ENCODE data around the gene EFEMP1.

Gene EFEMP1

GRCh38 chr2:55947752-55948151 is 24.2 kb upstream of the EFEMP1 start:
- H3K36me3 ChIP-seq (ENCODE audit: insufficient read depth, low read length), result no peaks in the 10 kb centered on the region
- H3K9ac ChIP-seq (ENCODE audit: insufficient read length), result no peak overlapping the region
- H3K4me3 ChIP-seq, result no peak overlapping the region
- H3K9me3 ChIP-seq (ENCODE audit: low read depth, low read length), result no peaks in the 10 kb centered on the region
- no peak for DNase-seq (ENCODE audit: low read depth, low spot score)
- TF ChIP-seq FOXP2 (optimal IDR thresholded peaks at IDR 0.05; ENCODE audit: control extremely low read depth, extremely low read length, insufficient read depth) (no peak), EZH2 (IDR thresholded peaks at IDR 0.05) (no peak), POLR2AphosphoS5 (IDR thresholded peaks at IDR 0.05; ENCODE audit: borderline replicate concordance, low read depth, low read length) (no peak)
- H3K27ac ChIP-seq, result no peak overlapping the region

GRCh38 chr2:55946793-55947192 is 23.2 kb upstream of the EFEMP1 start:
- no peaks in the 10 kb centered on the region for H3K36me3 ChIP-seq (ENCODE audit: insufficient read depth, low read length)
- TF ChIP-seq EZH2 (IDR thresholded peaks at IDR 0.05), result no peak
- TF ChIP-seq POLR2AphosphoS5 (IDR thresholded peaks at IDR 0.05; ENCODE audit: borderline replicate concordance, low read depth, low read length), result no peak
- TF ChIP-seq FOXP2 (optimal IDR thresholded peaks at IDR 0.05; ENCODE audit: control extremely low read depth, extremely low read length, insufficient read depth), result no peak
- H3K9me3 ChIP-seq (ENCODE audit: low read depth, low read length), result no peaks in the 10 kb centered on the region
- DNase-seq (ENCODE audit: low read depth, low spot score), result no peak
- H3K27ac ChIP-seq, result no peak overlapping the region
- H3K4me3 ChIP-seq, result no peak overlapping the region
- no peak overlapping the region for H3K9ac ChIP-seq (ENCODE audit: insufficient read length)

- Histone ChIP-seq H3K4me3 (no peak overlapping the region), H3K36me3 (ENCODE audit: insufficient read depth, low read length) (no peaks in the 10 kb centered on the region), H3K9me3 (ENCODE audit: low read depth, low read length) (no peaks in the 10 kb centered on the region), H3K27ac (no peak overlapping the region), H3K9ac (ENCODE audit: insufficient read length) (no peak overlapping the region)
- no peak for TF ChIP-seq POLR2AphosphoS5 (IDR thresholded peaks at IDR 0.05; ENCODE audit: borderline replicate concordance, low read depth, low read length)
- no peak for TF ChIP-seq FOXP2 (optimal IDR thresholded peaks at IDR 0.05; ENCODE audit: control extremely low read depth, extremely low read length, insufficient read depth)
- no peak for TF ChIP-seq EZH2 (IDR thresholded peaks at IDR 0.05)
- DNase-seq (ENCODE audit: low read depth, low spot score), result no peak
Observed at GRCh38 chr2:55943466-55943865, 19.9 kb upstream of the EFEMP1 start.

GRCh38 chr2:55936351-55936750 is 12.8 kb upstream of the EFEMP1 start:
- no peak for TF ChIP-seq FOXP2 (optimal IDR thresholded peaks at IDR 0.05; ENCODE audit: control extremely low read depth, extremely low read length, insufficient read depth)
- TF ChIP-seq POLR2AphosphoS5 (IDR thresholded peaks at IDR 0.05; ENCODE audit: borderline replicate concordance, low read depth, low read length), result no peak
- no peak for TF ChIP-seq EZH2 (IDR thresholded peaks at IDR 0.05)
- no peak overlapping the region for H3K27ac ChIP-seq
- no peaks in the 10 kb centered on the region for H3K36me3 ChIP-seq (ENCODE audit: insufficient read depth, low read length)
- H3K4me3 ChIP-seq, result no peak overlapping the region
- H3K9ac ChIP-seq (ENCODE audit: insufficient read length), result no peak overlapping the region
- no peaks in the 10 kb centered on the region for H3K9me3 ChIP-seq (ENCODE audit: low read depth, low read length)
- no peak for DNase-seq (ENCODE audit: low read depth, low spot score)

GRCh38 chr2:55934337-55934736 is 10.8 kb upstream of the EFEMP1 start:
- H3K9ac ChIP-seq (ENCODE audit: insufficient read length), result no peak overlapping the region

GRCh38 chr2:55932843-55933242 is 9.3 kb upstream of the EFEMP1 start:
- no peaks in the 10 kb centered on the region for H3K9me3 ChIP-seq (ENCODE audit: low read depth, low read length)
- TF ChIP-seq EZH2 (IDR thresholded peaks at IDR 0.05) (no peak), POLR2AphosphoS5 (IDR thresholded peaks at IDR 0.05; ENCODE audit: borderline replicate concordance, low read depth, low read length) (no peak), FOXP2 (optimal IDR thresholded peaks at IDR 0.05; ENCODE audit: control extremely low read depth, extremely low read length, insufficient read depth) (no peak)
- H3K27ac ChIP-seq, result no peak overlapping the region
- H3K4me3 ChIP-seq, result no peak overlapping the region
- no peak for DNase-seq (ENCODE audit: low read depth, low spot score)
- no peak overlapping the region for H3K9ac ChIP-seq (ENCODE audit: insufficient read length)
- no peaks in the 10 kb centered on the region for H3K36me3 ChIP-seq (ENCODE audit: insufficient read depth, low read length)

More at GRCh38 chr2:55934337-55934736, 10.8 kb upstream of the EFEMP1 start:
- TF ChIP-seq FOXP2 (optimal IDR thresholded peaks at IDR 0.05; ENCODE audit: control extremely low read depth, extremely low read length, insufficient read depth) (no peak), EZH2 (IDR thresholded peaks at IDR 0.05) (no peak), POLR2AphosphoS5 (IDR thresholded peaks at IDR 0.05; ENCODE audit: borderline replicate concordance, low read depth, low read length) (no peak)
- no peak overlapping the region for H3K27ac ChIP-seq
- H3K4me3 ChIP-seq, result no peak overlapping the region
- DNase-seq (ENCODE audit: low read depth, low spot score), result no peak
- H3K36me3 ChIP-seq (ENCODE audit: insufficient read depth, low read length), result no peaks in the 10 kb centered on the region
- no peaks in the 10 kb centered on the region for H3K9me3 ChIP-seq (ENCODE audit: low read depth, low read length)

- TF ChIP-seq FOXP2 (optimal IDR thresholded peaks at IDR 0.05; ENCODE audit: control extremely low read depth, extremely low read length, insufficient read depth), result no peak
- TF ChIP-seq POLR2AphosphoS5 (IDR thresholded peaks at IDR 0.05; ENCODE audit: borderline replicate concordance, low read depth, low read length), result no peak
- TF ChIP-seq EZH2 (IDR thresholded peaks at IDR 0.05), result no peak
- no peak for DNase-seq (ENCODE audit: low read depth, low spot score)
- H3K36me3 ChIP-seq (ENCODE audit: insufficient read depth, low read length), result no peaks in the 10 kb centered on the region
- H3K4me3 ChIP-seq, result no peak overlapping the region
- no peaks in the 10 kb centered on the region for H3K9me3 ChIP-seq (ENCODE audit: low read depth, low read length)
- no peak overlapping the region for H3K27ac ChIP-seq
- no peak overlapping the region for H3K9ac ChIP-seq (ENCODE audit: insufficient read length)
Observed at GRCh38 chr2:55931281-55931680, 7.7 kb upstream of the EFEMP1 start.

- DNase-seq (ENCODE audit: low read depth, low spot score), result no peak
- Histone ChIP-seq H3K9me3 (ENCODE audit: low read depth, low read length) (no peaks in the 10 kb centered on the region), H3K36me3 (ENCODE audit: insufficient read depth, low read length) (no peaks in the 10 kb centered on the region), H3K9ac (ENCODE audit: insufficient read length) (no peak overlapping the region), H3K27ac (no peak overlapping the region), H3K4me3 (no peak overlapping the region)
- no peak for TF ChIP-seq POLR2AphosphoS5 (IDR thresholded peaks at IDR 0.05; ENCODE audit: borderline replicate concordance, low read depth, low read length)
- TF ChIP-seq FOXP2 (optimal IDR thresholded peaks at IDR 0.05; ENCODE audit: control extremely low read depth, extremely low read length, insufficient read depth), result no peak
- TF ChIP-seq EZH2 (IDR thresholded peaks at IDR 0.05), result no peak
Observed at GRCh38 chr2:55929476-55929875, 5.9 kb upstream of the EFEMP1 start.

- TF ChIP-seq FOXP2 (optimal IDR thresholded peaks at IDR 0.05; ENCODE audit: control extremely low read depth, extremely low read length, insufficient read depth) (no peak), EZH2 (IDR thresholded peaks at IDR 0.05) (no peak), POLR2AphosphoS5 (IDR thresholded peaks at IDR 0.05; ENCODE audit: borderline replicate concordance, low read depth, low read length) (no peak)
- no peak for DNase-seq (ENCODE audit: low read depth, low spot score)
- H3K27ac ChIP-seq, result no peak overlapping the region
- no peaks in the 10 kb centered on the region for H3K36me3 ChIP-seq (ENCODE audit: insufficient read depth, low read length)
- no peak overlapping the region for H3K4me3 ChIP-seq
- no peaks in the 10 kb centered on the region for H3K9me3 ChIP-seq (ENCODE audit: low read depth, low read length)
- no peak overlapping the region for H3K9ac ChIP-seq (ENCODE audit: insufficient read length)
Observed at GRCh38 chr2:55926974-55927373, 3.4 kb upstream of the EFEMP1 start.
